Measurements from ENCODE around the gene SERPINB7.
"Not testable (repeated sequence)": the region's sequence is repeated elsewhere in the genome, so short reads cannot be mapped to it uniquely, and the experiment has no call there.

Gene SERPINB7

GRCh38 chr18:63775166-63775730 lies at the start of gene SERPINB7:
Gene SERPINB7 (plus strand): TSS chr18:63775418. CDS start chr18:63782373, 6,955 bp downstream.
- DNase-seq (ENCODE audit: low read depth, low spot score) = no peak

- no peak for DNase-seq (ENCODE audit: low read depth, low spot score)
Observed at GRCh38 chr18:63725682-63726480, 49.3 kb upstream of the SERPINB7 start.

GRCh38 chr18:63730773-63731172 lies 44.4 kb upstream of the SERPINB7 start:
- no peak for DNase-seq (ENCODE audit: low read depth, low spot score)

- DNase-seq (ENCODE audit: low read depth, low spot score) = no peak
Observed at GRCh38 chr18:63731215-63731614, 44.0 kb upstream of the SERPINB7 start.

GRCh38 chr18:63736876-63737275 lies 38.3 kb upstream of the SERPINB7 start:
- no peak for DNase-seq (ENCODE audit: low read depth, low spot score)

GRCh38 chr18:63741769-63742168 lies 33.4 kb upstream of the SERPINB7 start:
- no peak for DNase-seq (ENCODE audit: low read depth, low spot score)

GRCh38 chr18:63747006-63747405 lies 28.2 kb upstream of the SERPINB7 start:
- no peak for DNase-seq (ENCODE audit: low read depth, low spot score)

GRCh38 chr18:63749489-63749888 lies 25.7 kb upstream of the SERPINB7 start:
- no peak for DNase-seq (ENCODE audit: low read depth, low spot score)

- DNase-seq (ENCODE audit: low read depth, low spot score) = no peak
Observed at GRCh38 chr18:63752636-63753035, 22.6 kb upstream of the SERPINB7 start.

- DNase-seq (ENCODE audit: low read depth, low spot score) = no peak
Observed at GRCh38 chr18:63753676-63754075, 21.5 kb upstream of the SERPINB7 start.

- no peak for DNase-seq (ENCODE audit: low read depth, low spot score)
Observed at GRCh38 chr18:63757541-63757940, 17.7 kb upstream of the SERPINB7 start.

- DNase-seq (ENCODE audit: low read depth, low spot score) = no peak
Observed at GRCh38 chr18:63758615-63759240, 16.5 kb upstream of the SERPINB7 start.

GRCh38 chr18:63759786-63760185 lies 15.4 kb upstream of the SERPINB7 start:
- not testable (repeated sequence) for DNase-seq (ENCODE audit: low read depth, low spot score)

GRCh38 chr18:63762518-63762917 lies 12.7 kb upstream of the SERPINB7 start:
- no peak for DNase-seq (ENCODE audit: low read depth, low spot score)

GRCh38 chr18:63763831-63764600 lies 11.2 kb upstream of the SERPINB7 start:
- DNase-seq (ENCODE audit: low read depth, low spot score) = no peak

- no peak for DNase-seq (ENCODE audit: low read depth, low spot score)
Observed at GRCh38 chr18:63765837-63766236, 9.4 kb upstream of the SERPINB7 start.

- DNase-seq (ENCODE audit: low read depth, low spot score) = no peak
Observed at GRCh38 chr18:63773551-63773950, 1.7 kb upstream of the SERPINB7 start.

- no peak for DNase-seq (ENCODE audit: low read depth, low spot score)
Observed at GRCh38 chr18:63774511-63774910, 707 bp upstream of the SERPINB7 start.

- DNase-seq (ENCODE audit: low read depth, low spot score) = no peak
Observed at GRCh38 chr18:63779386-63779785, 4.2 kb downstream of the SERPINB7 start.

- DNase-seq (ENCODE audit: low read depth, low spot score) = no peak
Observed at GRCh38 chr18:63783394-63783793, 8.2 kb downstream of the SERPINB7 start.

- no peak for DNase-seq (ENCODE audit: low read depth, low spot score)
Observed at GRCh38 chr18:63784787-63785452, 9.7 kb downstream of the SERPINB7 start.

- no peak for DNase-seq (ENCODE audit: low read depth, low spot score)
Observed at GRCh38 chr18:63787673-63788072, 12.5 kb downstream of the SERPINB7 start.

Data from brain pericyte (primary cell).